ENCODE results near the gene PSMG4.

Gene PSMG4

GRCh38 chr6:3291987-3292386, 33.2 kb downstream of the PSMG4 start:
- DNase-seq = no peak

DNA sequence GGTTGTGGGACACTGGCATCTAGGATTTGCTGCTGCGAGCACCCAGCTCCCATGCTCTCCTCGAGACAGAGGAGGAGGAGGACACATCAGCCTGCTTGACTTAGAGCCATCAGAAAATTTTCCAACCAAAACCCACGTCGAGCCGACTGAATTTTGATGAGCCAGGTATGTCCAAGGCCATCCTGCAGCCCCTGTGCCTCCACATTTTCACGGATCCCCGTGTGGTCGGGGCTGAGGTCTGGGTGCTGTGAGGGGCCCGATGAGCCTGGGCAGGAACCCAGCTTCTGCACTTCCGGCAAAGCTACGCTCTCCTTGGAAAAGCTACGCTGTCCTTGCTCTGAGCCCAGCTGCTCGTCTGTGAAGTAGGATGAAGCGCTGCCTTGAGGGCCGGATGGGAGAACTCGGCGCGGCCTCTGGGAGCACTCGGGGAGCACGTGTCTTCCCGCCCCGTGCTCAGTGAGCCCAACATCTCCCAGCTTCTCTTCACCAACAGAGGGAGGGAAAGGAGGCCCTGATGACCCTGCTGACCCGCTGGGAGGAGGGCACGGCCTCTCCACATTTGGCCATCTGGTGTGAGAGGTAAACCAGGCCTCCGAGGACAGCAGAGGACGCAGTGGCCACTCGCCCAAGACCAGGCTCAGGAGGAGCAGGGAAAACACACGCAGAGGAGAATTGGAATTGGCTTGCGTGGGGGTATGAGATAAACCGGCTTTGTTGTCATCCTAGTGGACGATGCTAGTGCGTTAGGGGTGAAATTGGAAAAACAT, 33.9 kb downstream of the PSMG4 start:
- DNase-seq = no peak

GRCh38 chr6:3293271-3294155, 34.8 kb downstream of the PSMG4 start:
- DNase-seq = no peak

DNA sequence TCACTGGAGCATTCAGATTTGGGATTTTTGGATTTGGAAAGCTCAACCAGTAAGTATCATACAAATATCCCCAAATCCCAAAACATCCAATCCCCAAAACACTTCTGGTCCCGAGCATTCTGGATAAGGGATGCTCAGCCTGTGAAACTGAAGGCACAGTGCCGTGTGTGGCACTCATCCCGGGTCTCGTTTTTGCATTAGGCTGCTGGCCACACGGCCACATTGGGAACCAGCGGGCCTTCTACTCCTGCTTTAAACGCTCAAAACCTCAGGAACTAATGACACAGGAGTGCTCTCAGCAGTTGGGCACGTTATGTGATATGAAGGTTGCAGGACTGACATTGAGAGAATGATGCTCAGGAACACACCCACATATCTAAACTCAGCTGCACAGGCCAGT, 35.6 kb downstream of the PSMG4 start:
- DNase-seq = no peak

- peak; percentile 29 for DNase-seq
Observed at GRCh38 chr6:3294921-3295871, 36.4 kb downstream of the PSMG4 start.

DNA sequence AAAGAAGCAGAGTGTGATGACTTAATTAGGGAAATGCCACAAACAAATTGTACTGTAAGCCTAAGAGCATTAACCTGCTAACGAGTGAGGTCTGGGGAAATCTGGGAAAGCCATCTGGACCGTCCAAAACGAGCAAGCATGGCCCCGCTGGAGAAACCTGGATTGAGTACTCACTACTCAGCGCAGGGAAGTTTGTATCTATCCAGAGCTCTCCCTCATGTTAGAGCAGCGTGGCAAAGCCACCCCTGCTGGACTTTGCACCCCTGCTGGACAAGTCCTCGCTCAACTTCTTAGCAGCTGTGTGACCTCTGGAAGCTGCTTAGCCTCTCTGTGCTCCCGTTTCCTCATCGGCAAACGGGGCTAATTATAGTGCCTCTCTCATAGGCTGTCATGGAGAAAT, 37.3 kb downstream of the PSMG4 start:
- peak; percentile 9 for DNase-seq

DNA sequence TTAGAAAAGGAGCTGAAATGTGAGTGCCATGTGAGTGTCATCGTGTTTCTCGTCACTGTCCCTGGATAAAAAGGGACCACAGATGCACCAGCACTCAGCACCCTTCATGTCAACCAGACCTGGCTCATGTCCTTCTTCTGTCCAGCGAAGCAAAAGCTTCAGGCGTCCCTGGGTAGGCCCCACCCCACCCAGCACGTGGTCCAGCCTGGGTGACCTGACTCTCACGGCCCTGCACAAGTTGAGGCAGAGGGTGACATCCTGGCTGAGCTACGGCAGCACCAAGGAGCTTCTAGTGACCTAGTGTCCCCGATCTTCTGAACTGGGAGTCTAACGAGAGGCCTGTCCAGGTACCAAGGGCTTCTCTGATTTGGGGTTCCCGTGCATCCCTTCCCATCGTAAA, 37.8 kb downstream of the PSMG4 start:
- DNase-seq = peak; percentile 5

DNA sequence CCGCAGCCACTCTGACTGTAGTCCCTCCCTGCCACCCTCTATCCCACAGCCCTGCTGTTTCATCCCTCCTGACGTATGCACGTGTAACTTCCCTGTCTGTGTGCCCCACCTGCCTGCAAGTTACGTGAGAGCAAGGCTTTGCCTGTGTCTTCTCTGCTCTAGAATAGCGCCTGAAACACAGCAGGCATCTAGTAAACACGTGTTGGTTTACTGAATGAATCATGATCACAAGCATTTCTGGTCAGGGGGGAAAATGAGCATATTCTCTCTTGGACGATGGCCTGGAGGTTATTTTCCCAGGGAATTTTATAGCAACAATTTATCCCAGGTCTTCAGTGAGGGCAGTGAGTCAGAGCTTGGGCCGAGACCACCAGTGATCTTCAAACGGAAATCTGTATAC, 38.3 kb downstream of the PSMG4 start:
- DNase-seq = no peak

- peak; percentile 5 for DNase-seq
Observed at GRCh38 chr6:3297909-3298308, 39.2 kb downstream of the PSMG4 start.

DNA sequence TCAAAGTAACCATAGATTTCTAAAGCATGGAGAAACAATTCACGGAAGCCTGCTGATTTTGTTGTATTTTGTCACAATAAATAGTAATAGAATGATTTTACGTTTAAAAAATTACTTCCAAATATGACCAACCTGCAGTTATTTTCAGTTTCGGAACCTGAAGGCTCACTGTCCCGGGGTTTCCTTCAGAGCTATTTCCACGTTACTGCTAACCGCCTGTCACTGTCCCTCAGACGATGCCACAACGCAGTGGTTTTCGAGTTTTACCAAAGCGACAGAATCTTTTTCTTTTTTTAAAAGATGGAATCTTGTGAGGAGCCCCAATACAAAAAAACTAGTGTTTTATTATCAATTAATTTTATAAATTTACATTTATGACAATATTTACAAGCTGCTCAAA, 40.5 kb downstream of the PSMG4 start:
- DNase-seq = no peak

- DNase-seq = peak; percentile 12
Observed at GRCh38 chr6:3301506-3301905, 42.8 kb downstream of the PSMG4 start.

DNA sequence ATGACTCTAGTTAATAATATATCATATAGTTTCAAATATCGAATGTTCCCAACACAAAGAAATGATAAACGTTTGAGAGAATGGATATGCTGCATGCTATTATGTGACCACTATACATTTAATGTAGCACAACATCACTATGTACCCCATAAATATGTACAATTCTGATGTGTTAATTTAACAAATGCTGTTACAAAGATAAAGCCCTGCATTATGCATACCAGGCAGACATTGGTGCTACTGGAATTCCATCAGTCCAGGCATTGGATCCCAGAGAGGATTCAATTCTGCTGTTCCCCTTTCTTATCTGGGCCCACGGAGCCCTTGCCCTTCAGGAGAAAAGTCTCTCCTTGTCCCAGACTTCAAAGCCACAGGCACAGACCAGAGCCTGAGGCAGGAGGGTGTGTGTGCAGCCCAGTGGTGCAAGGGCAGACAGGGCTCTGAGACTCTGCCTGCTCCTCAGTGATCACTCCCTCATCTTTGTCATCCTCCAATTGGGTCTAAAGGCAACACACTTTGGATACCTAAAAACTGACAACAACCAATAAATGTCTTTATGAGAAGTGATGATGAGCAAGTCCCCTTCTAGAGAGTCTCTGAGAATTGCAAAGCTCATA, 45.2 kb downstream of the PSMG4 start:
- no peak for DNase-seq

- DNase-seq = no peak
Observed at GRCh38 chr6:3304500-3305215, 45.9 kb downstream of the PSMG4 start.

GRCh38 chr6:3305216-3305565, 46.4 kb downstream of the PSMG4 start:
- no peak for DNase-seq

- no peak for DNase-seq
Observed at GRCh38 chr6:3305831-3306230, 47.1 kb downstream of the PSMG4 start.

DNA sequence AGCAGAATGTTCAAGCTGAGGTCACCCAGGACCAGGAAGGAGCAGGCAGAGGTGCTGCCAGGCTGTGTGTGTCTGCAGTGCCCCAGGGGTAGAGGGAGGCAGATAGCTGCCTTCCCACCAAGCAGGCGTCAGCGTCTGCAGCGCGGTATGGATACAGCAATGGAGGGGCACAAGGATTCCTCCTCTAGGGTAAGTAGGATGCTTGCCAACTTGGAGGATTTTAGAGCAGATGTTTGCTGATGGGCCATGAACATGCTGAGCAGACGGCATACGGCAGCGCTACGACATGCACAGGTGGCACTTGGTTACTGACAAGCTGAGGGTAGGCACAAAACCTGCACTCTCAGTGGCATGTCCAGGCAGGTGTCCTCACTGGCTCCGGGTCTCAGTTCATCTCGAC, 48.1 kb downstream of the PSMG4 start:
- no peak for DNase-seq

- DNase-seq = no peak
Observed at GRCh38 chr6:3307436-3307835, 48.7 kb downstream of the PSMG4 start.

- no peak for DNase-seq
Observed at GRCh38 chr6:3308106-3308505, 49.4 kb downstream of the PSMG4 start.

- DNase-seq = no peak
Observed at GRCh38 chr6:3309391-3310050, 50.8 kb downstream of the PSMG4 start.

DNA sequence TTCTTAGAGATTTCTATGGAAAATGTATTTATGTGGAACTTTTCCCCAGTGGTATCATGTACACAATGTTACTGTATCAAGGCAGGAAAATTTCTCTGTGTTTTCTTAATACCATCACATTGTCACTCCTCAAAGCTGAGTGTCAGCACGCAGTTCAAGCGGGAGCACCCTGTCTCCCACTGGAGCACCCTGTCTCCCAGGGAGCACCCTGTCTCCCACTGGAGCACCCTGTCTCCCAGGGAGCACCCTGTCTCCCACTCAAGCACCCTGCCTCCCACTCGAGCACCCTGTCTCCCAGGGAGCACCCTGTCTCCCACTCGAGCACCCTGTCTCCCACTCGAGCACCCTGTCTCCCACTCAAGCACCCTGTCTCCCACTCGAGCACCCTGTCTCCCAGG, 51.3 kb downstream of the PSMG4 start:
- DNase-seq = no peak

- no peak for DNase-seq
Observed at GRCh38 chr6:3310703-3311102, 52.0 kb downstream of the PSMG4 start.
